Measurements from ENCODE around the gene SLC22A5. TPM values are rescaled to one million over a fixed set of nuclear protein-coding genes. Genes with fewer than 3 reads are reported as not detected.

The SLC22A5 gene
- total and polyA plus RNA-seq, 2 of the 8 experiments (the other 6 are each of a cell fraction or from before 2014, with no cell fraction given): 4.0 to 9.0 TPM

DNA sequence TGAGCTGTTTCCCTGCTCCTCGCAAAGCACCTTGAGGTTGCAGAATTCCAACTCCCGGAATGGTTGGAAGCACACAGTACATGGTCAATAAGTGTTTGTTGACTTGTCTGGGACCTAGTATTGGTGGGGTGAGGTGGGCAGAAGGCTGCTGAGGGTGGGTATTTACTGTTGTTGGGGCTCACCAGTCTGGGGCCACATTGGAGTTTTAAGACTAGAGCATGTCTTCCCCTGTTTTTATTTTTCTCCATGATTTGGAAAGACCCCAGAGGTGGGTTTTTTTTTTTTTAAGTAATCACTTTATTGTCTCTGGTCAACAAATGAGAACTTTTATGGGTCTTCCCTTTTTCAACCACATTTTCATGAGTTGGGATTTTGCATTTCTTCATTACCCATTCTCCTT lies 65.9 kb downstream of the SLC22A5 start:
- no peak overlapping the region for H2BK5ac ChIP-seq (ENCODE audit: low read depth, low read length)
- no peak overlapping the region for H3K18ac ChIP-seq (ENCODE audit: extremely low read depth, low read length)
- no peaks in the 10 kb centered on the region for H4K20me1 ChIP-seq (replicated peaks in 1 of 2; ENCODE audit: control insufficient read depth in 1 of 2, insufficient read depth in 2 of 2, low read length in 2 of 2)
- no peak overlapping the region; a peak in 1 of 4 replicates for H3K4me2 ChIP-seq (ENCODE audit: insufficient read depth in 1 of 2, low read depth in 2 of 2, low read length in 2 of 2)
- H2AK5ac ChIP-seq (ENCODE audit: low read depth, low read length): no peak overlapping the region
- H3K36me3 ChIP-seq (ENCODE audit: control insufficient read depth in 2 of 4, insufficient read depth in 4 of 4, low read length in 3 of 4): no peaks in the 10 kb centered on the region
- ChIA-PET POLR2A (ENCODE audit: partially characterized antibody) (interaction anchor here (2.8 to 3.8 kb wide), 2 partner anchors 13 to 55 kb away, joined by 8 to 11 read pairs; partner anchors contain the start of gene IRF1), CTCF (ENCODE audit: partially characterized antibody) (interaction anchor here (1.1 to 1.5 kb wide), 6 partner anchors 11 to 55 kb away, joined by 3 to 4 read pairs (median 4); partner anchors contain the start of gene IRF1)
- DNase-seq (ENCODE audit: low read depth in 1 of 2, low spot score in 2 of 2) (no peak), FAIRE-seq (no peak)
- no peak overlapping the region for H4K91ac ChIP-seq (replicated peaks; ENCODE audit: insufficient read length, low read length)
- no peak overlapping the region for H3K9ac ChIP-seq (replicated peaks in 1 of 4; ENCODE audit: extremely low read depth in 1 of 4, low read depth in 3 of 4, low read length in 3 of 4)
- H3K14ac ChIP-seq (ENCODE audit: insufficient read length): no peak overlapping the region
- no peak overlapping the region for H3K4ac ChIP-seq (replicated peaks; ENCODE audit: insufficient read length, low read depth, low read length)
- H3K4me1 ChIP-seq (replicated peaks in 1 of 4; ENCODE audit: control insufficient read depth in 3 of 4, insufficient read depth in 4 of 4, low read length in 3 of 4): peaks cover 0 to 7% (median 4%) of the 10 kb centered on the region in 4 experiments; a peak in 3 of 7 replicates
- H3K23ac ChIP-seq (ENCODE audit: insufficient read length): no peak overlapping the region
- no peak overlapping the region for H4K5ac ChIP-seq (ENCODE audit: insufficient read length, low read depth, low read length)
- H3K56ac ChIP-seq (replicated peaks; ENCODE audit: insufficient read length, low read depth, low read length): no peak overlapping the region
- H3K79me1 ChIP-seq (ENCODE audit: low read depth, low read length): no peaks in the 10 kb centered on the region
- no peaks in the 10 kb centered on the region; a peak in 1 of 7 replicates for H3K27me3 ChIP-seq (replicated peaks in 1 of 4; ENCODE audit: control insufficient read depth in 3 of 4, extremely low read depth in 1 of 4, insufficient read depth in 3 of 4, low read length in 3 of 4)
- WGBS, 2 experiments (ENCODE audit: extremely low coverage in 1 of 2, insufficient coverage in 1 of 2, insufficient read length in 1 of 2, insufficient replicate concordance in 2 of 2, low coverage in 1 of 2, low lambda C conversion rate in 2 of 2, missing lambda C conversion rate in 1 of 2): 81% methylated on average over 2 of the region's 2 CpGs; no CpG with 5 or more reads in 1 of the 2 experiments
- H2BK20ac ChIP-seq (ENCODE audit: low read length): no peak overlapping the region
- no peak overlapping the region for H2BK12ac ChIP-seq (ENCODE audit: low read depth, low read length)
- no peak overlapping the region for H3K4me3 ChIP-seq (ENCODE audit: extremely low read depth in 1 of 4, insufficient read depth in 2 of 4, low read depth in 3 of 4, low read length in 4 of 4)
- no peak overlapping the region for H2AFZ ChIP-seq (ENCODE audit: low read length)
- no peak overlapping the region for H4K8ac ChIP-seq (ENCODE audit: extremely low read depth, insufficient read depth, low read length)
- no peaks in the 10 kb centered on the region for H3K9me3 ChIP-seq (ENCODE audit: insufficient read depth in 2 of 2, low read depth in 1 of 2, low read length in 1 of 2)
- no peaks in the 10 kb centered on the region for H3K79me2 ChIP-seq (ENCODE audit: control insufficient read depth in 1 of 2, insufficient read depth in 2 of 2, low read length in 2 of 2)
- no peaks in the 10 kb centered on the region for H3K23me2 ChIP-seq (ENCODE audit: low read depth, low read length)
- H2BK15ac ChIP-seq (ENCODE audit: low read length): no peak overlapping the region
- no peak overlapping the region for H3K27ac ChIP-seq (ENCODE audit: low read depth, low read length)
- no peak overlapping the region for H2BK120ac ChIP-seq (replicated peaks; ENCODE audit: low read depth, low read length)
- TF ChIP-seq POLR2AphosphoS5 (IDR thresholded peaks at IDR 0.05; ENCODE audit: low read depth, low read length) (no peak), CTBP2 (IDR thresholded peaks at IDR 0.05; ENCODE audit: borderline replicate concordance, insufficient read depth, insufficient read length, low read length) (no peak), CREB1 (IDR thresholded peaks at IDR 0.05) (no peak), RAD21 (IDR thresholded peaks at IDR 0.05 in 1 of 2, conservative IDR thresholded peaks at IDR 0.05 in 1 of 2; ENCODE audit: low read depth in 2 of 2, low read length in 2 of 2) (no peak), NANOG (IDR thresholded peaks at IDR 0.05; ENCODE audit: insufficient read depth, low read depth, low read length, poor library complexity, severe bottlenecking) (no peak), RXRA (IDR thresholded peaks at IDR 0.05; ENCODE audit: insufficient read depth, low read depth, low read length) (no peak), CBX5 (IDR thresholded peaks at IDR 0.05; ENCODE audit: low read depth, low read length) (no peak), SP2 (IDR thresholded peaks at IDR 0.05; ENCODE audit: low read length) (no peak)
- TF ChIP-seq, protein P1, sequence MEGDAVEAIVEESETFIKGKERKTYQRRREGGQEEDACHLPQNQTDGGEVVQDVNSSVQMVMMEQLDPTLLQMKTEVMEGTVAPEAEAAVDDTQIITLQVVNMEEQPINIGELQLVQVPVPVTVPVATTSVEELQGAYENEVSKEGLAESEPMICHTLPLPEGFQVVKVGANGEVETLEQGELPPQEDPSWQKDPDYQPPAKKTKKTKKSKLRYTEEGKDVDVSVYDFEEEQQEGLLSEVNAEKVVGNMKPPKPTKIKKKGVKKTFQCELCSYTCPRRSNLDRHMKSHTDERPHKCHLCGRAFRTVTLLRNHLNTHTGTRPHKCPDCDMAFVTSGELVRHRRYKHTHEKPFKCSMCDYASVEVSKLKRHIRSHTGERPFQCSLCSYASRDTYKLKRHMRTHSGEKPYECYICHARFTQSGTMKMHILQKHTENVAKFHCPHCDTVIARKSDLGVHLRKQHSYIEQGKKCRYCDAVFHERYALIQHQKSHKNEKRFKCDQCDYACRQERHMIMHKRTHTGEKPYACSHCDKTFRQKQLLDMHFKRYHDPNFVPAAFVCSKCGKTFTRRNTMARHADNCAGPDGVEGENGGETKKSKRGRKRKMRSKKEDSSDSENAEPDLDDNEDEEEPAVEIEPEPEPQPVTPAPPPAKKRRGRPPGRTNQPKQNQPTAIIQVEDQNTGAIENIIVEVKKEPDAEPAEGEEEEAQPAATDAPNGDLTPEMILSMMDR (IDR thresholded peaks at IDR 0.05; ENCODE audit: control extremely low read depth in 1 of 3, insufficient read depth in 1 of 3, low read depth in 1 of 3, low read length in 3 of 3): no peak

All from H1 (cell line).